Activated gamma-delta T cell treated with anti-CD3 and anti-CD28 coated beads, Interleukin-2, amount 50 U/mL, for 16 hours (primary cell): Measurements from ENCODE around the gene QRSL1.
"Not testable (repeated sequence)": the region's sequence is repeated elsewhere in the genome, so short reads cannot be mapped to it uniquely, and the experiment has no call there.

ENCODE experiments used
- DNase-seq: peaks from one replicate; pipeline ENCODE4 v3.0.0-alpha.2; 2020; ENCODE audit warnings: low read depth

QRSL1 gene, protein sequence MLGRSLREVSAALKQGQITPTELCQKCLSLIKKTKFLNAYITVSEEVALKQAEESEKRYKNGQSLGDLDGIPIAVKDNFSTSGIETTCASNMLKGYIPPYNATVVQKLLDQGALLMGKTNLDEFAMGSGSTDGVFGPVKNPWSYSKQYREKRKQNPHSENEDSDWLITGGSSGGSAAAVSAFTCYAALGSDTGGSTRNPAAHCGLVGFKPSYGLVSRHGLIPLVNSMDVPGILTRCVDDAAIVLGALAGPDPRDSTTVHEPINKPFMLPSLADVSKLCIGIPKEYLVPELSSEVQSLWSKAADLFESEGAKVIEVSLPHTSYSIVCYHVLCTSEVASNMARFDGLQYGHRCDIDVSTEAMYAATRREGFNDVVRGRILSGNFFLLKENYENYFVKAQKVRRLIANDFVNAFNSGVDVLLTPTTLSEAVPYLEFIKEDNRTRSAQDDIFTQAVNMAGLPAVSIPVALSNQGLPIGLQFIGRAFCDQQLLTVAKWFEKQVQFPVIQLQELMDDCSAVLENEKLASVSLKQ

DNA sequence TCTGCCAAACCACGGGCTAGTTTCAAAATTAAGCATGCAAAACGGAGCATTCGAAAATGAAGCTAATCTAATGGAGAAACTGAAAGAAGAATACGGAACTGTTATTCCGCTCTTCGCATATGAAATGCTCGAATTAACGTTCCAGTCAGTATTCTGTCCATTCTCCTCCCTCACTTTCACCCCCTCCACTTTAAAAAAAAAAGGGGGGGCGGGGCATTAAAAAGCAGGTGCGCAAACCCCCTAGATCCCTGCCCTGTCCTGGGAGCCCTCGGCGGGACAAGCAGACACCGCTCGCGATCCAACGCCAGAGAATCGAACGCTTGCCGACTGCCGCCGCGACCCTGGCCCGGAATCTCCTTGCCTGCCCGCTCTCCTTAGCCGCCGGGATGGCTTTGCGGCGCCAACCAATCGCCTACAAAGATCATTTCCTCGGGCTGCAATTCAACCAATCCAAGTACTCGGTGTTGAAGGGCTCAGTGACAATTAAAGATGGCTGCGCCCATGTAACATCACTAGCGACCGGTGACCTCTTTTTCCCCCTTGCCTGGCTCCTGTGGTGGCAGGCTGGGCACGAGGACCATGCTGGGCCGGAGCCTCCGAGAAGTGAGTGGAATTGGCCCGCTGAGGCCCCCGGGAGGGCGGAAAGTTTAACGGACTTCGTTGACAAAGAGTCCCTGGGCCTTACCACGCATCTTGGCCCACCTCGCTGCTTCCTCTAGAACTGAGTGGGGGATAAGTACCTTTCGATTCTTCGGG lies at the start of gene QRSL1, which contains the start of gene RTN4IP1:
Gene QRSL1 (plus strand): TSS at position 476 of the 756 bp plus-strand sequence. CDS start 104 bp downstream, at position 580.
Gene RTN4IP1 (minus strand): TSS at position 396 of the 756 bp plus-strand sequence. CDS start 477 bp downstream, outside the sequence.
- DNase-seq = peak; percentile 71

DNA sequence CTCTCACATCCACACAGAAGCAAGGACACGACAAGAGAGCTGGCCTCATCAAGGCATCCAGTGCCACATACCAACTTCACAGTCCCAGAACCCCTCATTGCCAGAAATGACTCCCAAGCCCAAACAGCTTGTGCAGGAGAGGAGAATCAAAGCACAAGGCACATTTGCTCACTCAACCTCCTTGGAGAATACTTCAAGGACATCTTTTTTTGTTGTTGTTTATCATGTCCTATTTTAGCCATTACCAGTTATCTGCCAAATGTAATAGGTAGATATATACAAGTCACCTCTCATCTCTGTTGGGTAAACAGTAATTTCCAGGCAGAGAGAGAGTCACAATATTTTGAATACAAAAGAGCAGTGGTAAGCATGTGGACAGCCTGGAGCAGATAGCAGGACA lies 47.9 kb upstream of the QRSL1 start:
- no peak for DNase-seq

DNA sequence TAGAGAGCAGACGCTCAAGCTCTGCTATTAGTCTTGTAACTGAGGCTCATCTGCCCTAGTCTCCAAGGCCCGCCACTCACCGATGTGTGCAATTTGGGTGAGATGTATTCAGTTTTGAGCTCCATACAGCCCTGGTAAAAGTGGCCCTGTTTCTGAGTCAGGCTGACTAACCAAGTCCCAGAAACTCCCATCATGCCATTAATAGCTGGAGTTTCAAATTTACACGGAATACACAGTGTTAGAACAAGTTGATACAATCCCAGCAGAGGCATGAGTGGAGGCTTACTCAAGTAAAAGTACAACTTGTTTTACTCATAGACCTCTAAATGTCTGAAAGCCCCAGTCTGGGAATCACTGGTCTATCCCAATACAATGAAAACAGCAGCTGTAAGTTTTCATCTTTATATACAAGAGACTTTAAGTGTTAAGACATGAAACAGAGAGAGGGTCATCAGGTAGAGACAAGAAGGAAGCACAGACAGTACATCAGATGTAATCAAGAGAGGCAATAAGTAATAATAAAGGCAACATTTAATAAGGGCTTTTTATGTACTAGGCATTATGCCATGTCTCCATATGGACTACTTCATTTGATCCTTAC lies 42.5 kb upstream of the QRSL1 start:
- no peak for DNase-seq

DNA sequence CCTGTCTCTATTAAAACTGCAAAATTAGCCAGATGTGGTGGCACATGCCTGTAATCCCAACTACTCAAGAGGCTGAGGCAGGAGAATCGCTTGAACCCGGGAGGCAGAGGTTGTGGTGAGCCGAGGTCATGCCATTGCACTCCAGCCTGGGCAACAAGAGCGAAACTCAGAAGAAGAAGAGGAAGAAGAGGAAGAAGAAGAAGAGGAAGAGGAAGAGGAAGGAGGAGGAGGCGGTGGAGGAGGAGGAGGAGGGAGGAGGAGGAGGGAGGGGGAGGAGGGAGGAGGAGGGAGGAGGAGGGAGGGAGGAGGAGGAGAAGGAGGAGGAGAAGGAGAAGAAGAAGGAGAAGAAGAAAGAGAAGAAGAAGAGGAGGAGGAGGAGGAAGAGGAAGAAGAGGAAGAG lies 40.4 kb upstream of the QRSL1 start:
- DNase-seq = not testable (repeated sequence)

DNA sequence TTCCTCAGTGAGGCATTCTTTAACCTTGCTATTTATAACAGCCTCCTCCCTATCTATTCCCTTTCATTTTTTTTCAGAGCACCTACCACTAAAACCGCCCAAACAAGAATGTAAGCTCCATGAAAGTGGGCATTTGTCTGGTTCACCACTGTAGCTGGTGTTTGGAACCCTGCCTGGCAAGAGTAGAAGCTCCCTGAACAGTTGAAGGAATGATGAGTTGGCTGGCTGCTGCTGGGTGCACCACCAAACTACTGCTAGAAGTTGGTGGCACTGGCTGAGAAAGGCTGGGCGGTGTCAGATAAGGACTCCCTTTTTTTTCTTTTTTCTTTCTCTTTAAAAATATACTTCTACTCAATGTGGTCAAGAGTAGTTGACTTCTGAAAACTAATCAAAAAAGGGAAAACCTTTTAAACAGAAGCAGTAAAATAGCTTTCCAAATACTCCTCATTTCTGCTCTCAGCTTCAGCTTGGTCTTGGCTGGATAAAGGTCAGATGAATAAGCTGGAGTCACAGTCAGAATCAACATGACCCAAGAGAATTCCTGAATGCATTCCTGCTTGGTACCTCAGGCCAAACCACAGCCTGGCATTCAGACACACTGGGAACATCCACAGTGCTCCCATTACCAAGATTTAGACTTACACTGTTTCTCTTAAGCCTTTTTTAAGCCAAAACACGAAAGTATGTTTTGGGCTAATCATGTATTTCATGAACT lies 38.1 kb upstream of the QRSL1 start:
- no peak for DNase-seq

DNA sequence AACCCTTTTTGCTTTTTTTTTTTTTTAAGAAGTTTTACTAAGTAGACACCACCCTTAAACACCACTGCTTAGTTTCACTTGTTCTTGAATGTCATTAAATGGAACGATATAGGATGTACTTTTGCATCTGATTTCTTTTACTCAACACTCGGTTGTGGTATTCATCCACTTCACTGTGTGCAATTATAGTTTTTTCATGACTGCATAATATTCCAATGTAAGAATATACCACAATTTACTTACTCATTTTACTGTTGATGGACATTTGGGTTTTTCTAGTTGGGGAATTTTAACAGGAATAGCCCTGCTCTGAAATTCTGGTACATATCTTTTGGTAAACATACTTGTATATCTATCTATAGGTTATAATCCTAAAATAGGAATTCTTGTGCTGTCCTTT lies 29.9 kb upstream of the QRSL1 start:
- no peak for DNase-seq

DNA sequence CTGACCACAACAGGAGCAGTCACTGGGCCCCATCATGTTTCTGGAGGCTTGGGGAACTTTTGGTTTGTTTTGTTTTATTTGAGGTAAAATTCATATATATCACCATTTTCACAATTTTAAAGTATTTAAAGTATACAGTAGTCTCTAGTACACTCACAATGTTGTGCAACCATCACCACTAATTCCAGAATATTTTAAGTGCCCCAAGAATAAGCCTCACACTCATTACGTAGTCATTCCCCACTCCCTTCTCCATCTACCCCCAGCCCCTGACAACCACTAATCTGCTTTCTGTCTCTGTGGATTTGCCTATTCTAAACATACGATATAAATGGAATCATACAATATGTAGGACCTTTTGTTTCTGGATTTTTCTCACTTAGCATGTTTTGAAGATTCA lies 29.0 kb upstream of the QRSL1 start:
- DNase-seq = no peak

DNA sequence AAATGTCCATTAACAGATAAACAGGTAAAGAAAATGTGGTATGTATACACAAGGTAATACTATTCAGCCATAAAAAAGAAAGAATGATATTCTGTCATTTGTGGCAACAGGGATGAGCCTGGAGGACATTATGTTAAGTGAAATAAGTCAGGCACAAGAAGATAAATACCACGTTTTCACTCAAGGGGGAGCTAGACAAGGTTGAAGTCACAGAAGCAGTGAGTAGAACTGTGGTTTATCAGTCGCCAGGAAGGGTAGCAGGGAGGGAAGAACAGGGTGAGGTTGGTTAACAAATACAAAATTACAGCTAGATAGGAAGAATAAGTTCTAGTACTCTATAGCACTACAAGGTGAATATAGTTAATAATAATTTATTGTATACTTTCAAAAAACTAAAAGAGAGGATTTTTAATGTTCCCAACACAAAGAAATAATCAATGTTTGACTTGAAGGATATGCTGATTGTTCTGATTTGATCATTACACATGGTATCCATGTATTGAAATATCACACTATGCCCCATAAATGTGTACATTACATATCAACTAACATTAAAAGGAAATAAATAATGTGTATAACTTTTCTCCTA lies 21.2 kb upstream of the QRSL1 start:
- no peak for DNase-seq

DNA sequence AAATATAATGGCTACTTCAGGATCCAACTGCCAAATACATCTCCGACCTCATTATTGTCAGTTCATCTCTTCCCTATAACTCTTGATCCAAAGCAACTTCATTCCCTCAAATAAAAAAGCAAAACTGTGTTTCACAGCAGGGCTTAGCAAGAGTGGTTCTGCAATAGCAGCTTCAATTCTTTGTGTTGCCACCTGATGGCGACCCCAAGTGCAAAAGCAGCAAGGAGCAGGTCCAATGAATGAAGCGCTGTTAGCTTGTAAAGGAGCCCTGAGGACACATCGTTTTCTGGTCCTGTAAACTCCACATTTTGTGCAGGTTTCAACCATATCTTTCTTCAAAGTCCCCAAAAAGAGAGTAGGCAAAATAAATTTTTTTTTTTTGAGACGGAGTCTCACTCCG lies 19.7 kb upstream of the QRSL1 start:
- DNase-seq = no peak

DNA sequence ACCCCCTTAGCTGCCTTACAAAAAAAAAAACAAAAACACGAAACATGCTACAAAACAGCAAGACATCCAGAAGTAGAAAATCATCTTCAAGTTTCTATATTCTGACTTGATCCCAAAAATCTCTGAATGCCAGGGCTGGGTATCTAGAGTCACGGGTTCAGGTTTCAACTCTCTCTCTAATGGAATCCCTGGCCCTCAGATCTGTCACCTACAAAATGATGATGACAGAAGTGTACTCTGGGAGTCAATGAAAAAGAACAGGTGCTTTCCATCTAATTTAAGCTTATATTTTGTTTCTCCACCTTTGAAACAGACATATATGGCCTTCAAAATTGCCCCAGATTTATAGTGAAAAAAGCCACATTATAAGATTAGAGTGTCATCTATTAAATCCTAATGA lies 18.3 kb upstream of the QRSL1 start:
- no peak for DNase-seq

DNA sequence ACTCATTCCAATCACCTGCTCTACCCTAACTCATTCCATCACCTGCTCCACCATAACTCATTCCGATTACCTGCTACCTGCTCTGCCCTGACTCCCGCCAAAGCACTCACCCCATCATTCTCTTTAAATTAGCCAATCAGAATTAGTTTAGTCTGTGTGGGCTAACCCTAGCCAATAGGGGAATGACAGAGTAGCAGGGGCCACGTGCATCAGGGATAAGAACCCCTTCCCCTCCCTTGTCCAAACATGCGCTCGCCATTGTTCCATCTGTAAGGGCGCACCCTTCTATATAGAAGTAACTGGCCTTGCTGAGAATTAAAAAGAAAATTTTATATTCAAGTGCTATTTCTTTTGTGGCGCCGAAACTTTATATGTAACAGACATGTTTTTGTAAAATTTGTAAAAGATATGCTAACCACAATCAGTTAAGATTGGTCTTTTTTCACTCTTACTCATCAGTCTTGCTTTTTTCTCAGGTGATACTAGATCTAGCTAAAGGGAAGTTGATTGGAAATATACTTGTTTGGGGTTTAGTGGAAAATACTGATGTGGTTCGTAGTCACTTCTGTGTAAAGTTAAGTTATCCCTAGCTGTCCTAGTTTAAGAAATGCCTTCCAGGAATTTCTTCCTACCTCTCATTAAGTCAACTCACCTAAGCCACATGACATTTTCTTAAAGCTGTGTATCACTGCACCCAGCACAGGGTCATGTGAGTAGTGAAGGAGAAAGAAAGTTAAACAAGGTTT lies 16.5 kb upstream of the QRSL1 start:
- no peak for DNase-seq

DNA sequence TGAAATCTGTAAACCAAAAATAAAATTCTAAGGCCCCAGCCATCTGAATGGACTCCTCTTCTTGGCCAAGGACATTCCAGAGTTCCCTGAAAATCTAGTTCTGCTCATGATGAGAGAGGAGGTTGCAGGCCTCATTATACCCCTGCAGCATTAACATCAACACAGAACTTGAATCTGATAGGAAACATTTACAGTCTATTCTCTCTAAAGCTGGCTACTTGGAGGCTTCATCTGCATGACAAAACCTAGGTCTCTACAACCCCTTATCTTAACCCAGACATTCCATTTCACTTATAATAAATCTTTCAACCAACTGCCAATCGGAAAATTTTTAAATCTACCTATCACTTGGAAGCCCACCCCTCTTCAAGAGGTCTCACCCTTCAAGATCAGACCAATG lies 15.8 kb upstream of the QRSL1 start:
- no peak for DNase-seq

DNA sequence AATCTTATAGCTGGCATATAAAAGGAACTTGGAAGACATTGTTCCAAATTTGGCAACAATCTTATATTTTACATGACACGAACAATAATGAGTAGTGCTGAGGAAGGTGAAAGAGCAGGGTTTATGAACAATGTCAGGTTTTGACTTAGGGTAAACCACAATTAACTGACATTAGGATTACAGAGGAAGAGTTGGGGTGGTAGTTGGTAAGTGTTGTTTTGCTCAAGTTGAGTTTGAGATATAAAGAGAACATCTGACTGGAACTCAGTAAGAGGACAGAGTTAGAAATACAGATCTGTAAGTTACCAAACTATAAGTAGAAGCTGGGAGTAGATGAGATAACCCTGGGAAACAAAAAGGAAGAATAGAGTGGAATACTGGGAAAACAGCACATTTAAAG lies 15.2 kb upstream of the QRSL1 start:
- no peak for DNase-seq

DNA sequence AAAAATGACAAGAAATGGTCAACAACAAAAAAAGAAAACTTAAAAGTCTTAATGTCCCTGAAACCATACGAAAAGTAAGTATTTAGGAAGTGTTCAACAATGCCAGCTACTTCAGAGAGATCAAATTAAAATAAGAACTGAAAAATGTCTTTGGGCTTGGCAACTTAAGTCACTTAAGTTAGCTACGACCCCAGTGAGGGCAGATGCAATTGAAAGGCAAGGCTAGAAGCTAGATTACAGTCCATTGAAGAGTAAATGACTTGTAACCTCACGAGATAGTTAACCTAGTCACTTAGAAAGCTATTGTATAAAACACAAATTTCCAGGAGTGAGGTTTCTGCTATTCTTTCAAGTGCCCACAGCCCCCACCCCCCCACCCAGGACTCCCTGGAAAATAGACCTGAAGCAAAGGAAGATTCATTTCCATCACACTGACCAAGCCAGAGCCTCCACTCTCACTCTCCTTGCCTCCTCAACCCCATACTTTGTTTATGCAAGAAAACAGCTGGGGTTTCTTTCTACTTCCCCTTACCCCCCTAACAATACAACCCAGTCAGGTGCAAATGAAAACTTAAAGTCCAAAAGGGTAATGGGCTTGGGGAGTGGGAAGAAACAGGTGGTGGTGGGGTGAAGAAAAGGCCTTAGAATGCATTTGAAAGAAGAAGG lies 14.7 kb upstream of the QRSL1 start:
- no peak for DNase-seq

DNA sequence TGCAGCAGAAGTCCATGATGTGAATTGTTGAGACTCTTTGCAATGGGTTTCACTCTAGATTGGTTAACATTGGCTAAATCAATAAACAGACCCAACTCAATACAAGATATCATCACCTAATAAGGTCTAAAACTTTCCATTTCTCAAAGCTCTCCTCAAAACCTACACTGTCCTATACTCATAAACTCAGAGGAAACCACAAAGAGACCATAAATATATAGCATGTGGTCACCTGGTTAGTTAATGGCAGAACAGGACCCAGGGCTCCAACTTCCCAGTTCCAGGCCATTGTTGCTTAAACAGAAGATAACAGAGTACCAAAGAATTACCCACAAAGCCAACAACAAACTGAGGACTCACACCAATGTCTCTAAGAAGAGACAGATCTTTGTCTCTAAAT lies 12.1 kb upstream of the QRSL1 start:
- DNase-seq = no peak

DNA sequence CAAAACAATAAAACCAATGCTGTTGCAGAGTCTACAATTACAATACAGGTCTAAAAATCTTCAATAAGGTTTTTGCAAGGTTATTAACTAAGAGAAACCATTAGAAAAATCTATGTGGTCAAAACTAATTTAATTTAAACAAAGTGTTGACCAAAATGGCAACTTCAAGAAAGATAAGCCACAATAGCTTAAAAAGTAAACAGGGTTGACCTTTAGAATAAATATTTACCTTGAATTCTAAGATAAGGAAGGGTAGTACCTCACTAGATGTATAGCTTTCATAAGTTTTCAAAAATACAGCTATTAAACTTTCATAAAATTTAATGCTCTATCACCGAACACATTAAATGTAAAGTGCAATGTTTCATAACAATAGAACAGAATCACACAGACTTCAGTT lies 11.5 kb upstream of the QRSL1 start:
- DNase-seq = no peak

DNA sequence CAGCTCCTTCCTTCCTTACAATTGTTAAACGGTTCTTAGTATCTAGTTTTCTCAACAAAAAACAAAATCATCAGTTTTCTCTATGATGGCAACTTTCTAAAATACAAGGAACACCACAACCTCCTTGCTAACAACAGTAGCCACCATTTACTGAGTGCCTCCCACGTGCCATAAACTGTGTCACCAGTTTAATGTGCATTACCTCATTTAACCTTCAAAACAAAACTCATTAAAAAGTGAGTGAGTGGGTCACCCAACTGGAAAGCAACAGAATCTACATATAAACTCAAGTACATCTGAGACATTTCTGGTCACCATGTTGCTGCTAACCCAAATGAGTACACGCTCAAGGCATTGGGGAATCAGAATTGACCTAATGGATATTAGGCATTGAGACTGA lies 11.1 kb upstream of the QRSL1 start:
- no peak for DNase-seq

DNA sequence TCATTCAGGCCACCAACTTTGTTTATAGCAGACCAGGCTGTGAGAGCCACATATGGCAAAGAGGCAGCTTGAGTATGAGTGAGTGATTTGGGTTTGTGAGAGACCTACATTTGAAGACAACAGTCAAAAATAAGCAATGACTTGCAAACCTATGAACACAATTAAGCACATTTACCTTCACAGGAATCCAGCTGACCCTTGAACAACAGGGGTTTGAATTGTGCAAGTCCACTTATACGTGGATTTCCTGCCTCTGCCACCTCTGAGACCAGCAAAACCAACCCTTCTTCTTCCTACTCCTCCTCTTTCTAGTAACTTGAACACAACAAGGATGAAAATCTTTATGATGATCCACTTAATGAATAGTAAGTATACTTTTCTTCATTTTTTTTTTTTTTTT lies 10.2 kb upstream of the QRSL1 start:
- DNase-seq = no peak

DNA sequence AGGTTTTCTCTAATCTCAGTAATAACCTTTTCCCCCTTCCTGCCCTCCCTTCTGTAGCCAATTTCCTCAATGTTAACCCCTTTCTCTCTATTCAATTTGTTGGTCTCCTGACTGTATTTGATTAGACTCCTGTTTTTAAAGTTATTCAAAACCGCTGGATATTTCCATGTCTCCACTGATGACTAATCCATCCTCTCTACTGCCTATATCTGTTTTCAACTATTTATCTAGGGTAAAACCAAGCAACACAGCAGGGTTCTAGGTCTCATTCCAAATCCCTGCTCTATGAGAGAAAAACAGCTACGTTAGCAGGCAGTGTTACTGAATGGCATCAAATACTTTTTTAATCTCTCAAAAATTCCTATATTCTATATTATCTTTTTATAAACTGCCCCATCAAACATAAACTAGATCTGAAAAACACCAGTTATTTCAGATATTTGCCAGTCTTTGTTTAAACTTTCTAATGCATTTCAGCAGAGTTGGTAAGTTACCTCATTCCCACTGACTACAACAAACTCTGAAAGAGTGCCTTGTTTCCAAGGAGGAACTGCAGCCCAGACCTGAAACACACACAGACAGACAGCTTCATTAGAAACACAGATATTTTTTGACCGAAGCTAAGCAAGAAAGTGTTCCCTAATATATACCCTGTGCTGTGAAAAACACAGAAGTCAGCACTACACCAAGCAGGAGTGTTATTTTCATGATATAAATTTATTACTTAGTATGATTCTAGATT lies 8.3 kb upstream of the QRSL1 start:
- no peak for DNase-seq

DNA sequence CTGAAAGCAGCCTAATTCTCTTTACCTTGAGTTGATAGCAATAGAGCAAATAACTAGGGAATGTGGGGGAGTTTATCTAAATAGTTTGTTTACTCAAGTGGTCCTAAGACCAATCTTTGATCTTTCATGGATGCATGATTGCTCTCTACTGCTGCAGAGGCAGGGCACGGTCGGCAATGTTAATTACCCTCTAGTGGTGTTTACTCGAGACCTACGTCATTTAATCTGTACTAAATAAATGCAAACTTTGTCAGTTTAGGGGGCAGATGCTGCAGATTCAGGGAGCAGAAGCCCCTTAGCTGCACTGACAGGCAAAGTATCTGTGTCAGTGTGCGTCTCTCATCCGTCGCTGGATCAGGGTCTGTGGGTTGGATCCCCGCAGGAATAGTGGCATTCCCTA lies 7.0 kb upstream of the QRSL1 start:
- no peak for DNase-seq
